Stimulated activated CD8-positive, alpha-beta memory T cell treated with anti-CD3 and anti-CD28 coated beads, Interleukin-12 subunit alpha, Interleukin-12 subunit beta, amount 100 ng/mL, for 24 hours (primary cell): ENCODE results near the gene SNX9.
"Not testable (repeated sequence)": the region's sequence is repeated elsewhere in the genome, so short reads cannot be mapped to it uniquely, and the experiment has no call there.

Experiments
- DNase-seq: peaks from one replicate; pipeline ENCODE4 v3.0.0-alpha.2; 2020; ENCODE audit errors: extremely low read depth

The SNX9 gene

GRCh38 chr6:157954150-157955117 lies 131.4 kb downstream of the SNX9 start:
- DNase-seq = no peak

GRCh38 chr6:157955675-157956074 lies 132.6 kb downstream of the SNX9 start:
- DNase-seq = no peak

- no peak for DNase-seq
These were observed 133.2 kb downstream of the SNX9 start for GRCh38 chr6:157956171-157956730.

GRCh38 chr6:157959451-157960227 lies 136.6 kb downstream of the SNX9 start:
- DNase-seq = no peak

- DNase-seq = no peak
These were observed 138.2 kb downstream of the SNX9 start for GRCh38 chr6:157961153-157961831.

GRCh38 chr6:157961832-157962575 lies 139.0 kb downstream of the SNX9 start:
- DNase-seq = no peak

- no peak for DNase-seq
These were observed 139.7 kb downstream of the SNX9 start for GRCh38 chr6:157962601-157963302.

- DNase-seq = no peak
These were observed 141.1 kb downstream of the SNX9 start for GRCh38 chr6:157964100-157964499.

- no peak for DNase-seq
These were observed 142.3 kb downstream of the SNX9 start for GRCh38 chr6:157965387-157965786.

GRCh38 chr6:157966589-157966977 lies 143.5 kb downstream of the SNX9 start:
- DNase-seq = no peak

GRCh38 chr6:157967020-157967419 lies 144.0 kb downstream of the SNX9 start:
- DNase-seq = no peak

GRCh38 chr6:157967486-157967885 lies 144.4 kb downstream of the SNX9 start:
- no peak for DNase-seq

GRCh38 chr6:157972177-157972576 lies 149.1 kb downstream of the SNX9 start:
- not testable (repeated sequence) for DNase-seq

- DNase-seq = no peak
These were observed 151.4 kb downstream of the SNX9 start for GRCh38 chr6:157974341-157974894.

GRCh38 chr6:157974967-157975366 lies 151.9 kb downstream of the SNX9 start:
- DNase-seq = no peak

GRCh38 chr6:157975456-157975855 lies 152.4 kb downstream of the SNX9 start:
- no peak for DNase-seq

- no peak for DNase-seq
These were observed 153.5 kb downstream of the SNX9 start for GRCh38 chr6:157976345-157977175.

GRCh38 chr6:157977176-157977804 lies 154.2 kb downstream of the SNX9 start:
- DNase-seq = no peak
